SK-N-SH (cell line): Measurements from ENCODE around the gene U2SURP.

Experiments used
- CTCF ChIP-seq: fragments of 200-600 bp; sonication (generic); IDR thresholded peaks from 2 replicates; pipeline ENCODE4 v1.6.1; 2017; ENCODE audit warnings: antibody characterized with exemption, mild to moderate bottlenecking, moderate library complexity
- EP300 ChIP-seq, 2 experiments: IDR thresholded peaks; 2 replicates each; pipeline versions ENCODE4 v1.4.0 to v1.6.1; 2012; ENCODE audit warnings: borderline replicate concordance in 1 of 2, low read depth in 1 of 2, low read length in 1 of 2
- EZH2phosphoT487 ChIP-seq: fragments of 200-600 bp; sonication (generic); IDR thresholded peaks from 2 replicates; pipeline ENCODE4 v1.6.1; 2017; ENCODE audit warnings: low read depth, mixed run types, mild to moderate bottlenecking, antibody characterized with exemption, moderate library complexity, borderline replicate concordance
- RAD21 ChIP-seq: IDR thresholded peaks from 2 replicates; pipeline ENCODE4 v1.6.1; 2012; ENCODE audit warnings: mild to moderate bottlenecking, low read length
- SMC3 ChIP-seq: IDR thresholded peaks from 2 replicates; pipeline ENCODE4 v1.6.1; 2012; ENCODE audit warnings: low read depth, low read length, improper control_type of control experiment
- TEAD4 ChIP-seq: IDR thresholded peaks from 2 replicates; pipeline ENCODE4 v1.4.0; 2012; ENCODE audit warnings: mild to moderate bottlenecking, borderline replicate concordance; ENCODE audit not compliant: insufficient read depth
- YY1 ChIP-seq: IDR thresholded peaks from 2 replicates; pipeline ENCODE4 v1.4.0; 2012; ENCODE audit warnings: low read depth, mild to moderate bottlenecking

GRCh38 chr3:143098032-143098764 lies 96.8 kb downstream of the U2SURP start:
- no peak for TF ChIP-seq CTCF
- no peak for TF ChIP-seq SMC3
- no peak for TF ChIP-seq TEAD4
- no peak for TF ChIP-seq RAD21
- TF ChIP-seq YY1: no peak
- no peak for TF ChIP-seq EZH2phosphoT487
- TF ChIP-seq EP300 (IDR thresholded peaks at IDR 0.05; ENCODE audit: borderline replicate concordance in 1 of 2, low read depth in 1 of 2, low read length in 1 of 2): no peak
